Activated naive CD8-positive, alpha-beta T cell (primary cell): ENCODE results near the gene EDEM2.
"Not testable (repeated sequence)": the region's sequence is repeated elsewhere in the genome, so short reads cannot be mapped to it uniquely, and the experiment has no call there.

Experiments used
- H3K27ac Mint-ChIP-seq: one replicate; pipeline ENCODE4 v1.8.0; 2021; ENCODE audit warnings: mixed read lengths
- H3K27me3 Mint-ChIP-seq: one replicate; pipeline ENCODE4 v1.8.0; 2021; ENCODE audit warnings: mixed read lengths
- H3K36me3 Mint-ChIP-seq: one replicate; pipeline ENCODE4 v1.8.0; 2021; ENCODE audit warnings: mixed read lengths
- H3K4me1 Mint-ChIP-seq: one replicate; pipeline ENCODE4 v1.8.0; 2021; ENCODE audit warnings: low read depth, mixed read lengths
- H3K4me3 Mint-ChIP-seq: one replicate; pipeline ENCODE4 v1.8.0; 2021; ENCODE audit warnings: mild to moderate bottlenecking, mixed read lengths
- H3K9me3 Mint-ChIP-seq: one replicate; pipeline ENCODE4 v1.8.0; 2021; ENCODE audit warnings: low read depth, mixed read lengths

Gene EDEM2

DNA sequence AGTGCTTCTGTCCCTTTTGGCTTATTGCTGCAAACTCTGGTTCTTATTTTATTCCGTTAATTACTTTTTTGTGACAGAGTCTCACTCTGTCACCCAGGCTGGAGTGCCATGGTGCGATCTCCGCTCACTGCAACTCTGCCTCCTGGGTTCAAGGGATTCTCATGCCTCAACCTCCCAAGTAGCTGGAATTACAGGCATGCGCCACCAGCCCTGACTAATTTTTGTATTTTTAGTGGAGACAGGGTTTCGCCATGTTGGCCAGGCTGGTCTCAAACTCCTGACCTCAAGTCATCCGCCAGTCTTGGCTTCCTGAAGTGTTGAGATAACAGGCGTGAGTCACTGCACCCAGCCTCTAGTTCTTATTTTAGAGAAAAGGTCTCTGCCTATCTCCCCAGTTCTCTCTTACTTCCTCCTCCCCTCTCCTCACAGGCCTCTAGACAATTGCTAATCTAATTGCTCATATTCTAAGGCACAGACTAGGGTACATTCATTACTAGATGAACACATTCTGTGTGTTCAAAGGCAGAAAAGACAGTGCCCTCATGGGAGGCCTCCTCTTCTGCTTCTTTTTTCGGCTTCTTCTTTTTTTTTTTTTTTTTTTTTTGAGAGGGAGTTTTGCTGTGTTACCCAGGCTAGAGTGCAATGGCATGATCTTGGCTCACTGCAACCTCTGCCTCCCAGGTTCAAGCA lies 27.0 kb downstream of the EDEM2 start:
- Mint-ChIP-seq H3K4me1 (no peaks in the 10 kb centered on the region), H3K36me3 (no peaks in the 10 kb centered on the region), H3K27ac (no peak overlapping the region), H3K4me3 (no peak overlapping the region), H3K27me3 (no peaks in the 10 kb centered on the region), H3K9me3 (no peaks in the 10 kb centered on the region)

DNA sequence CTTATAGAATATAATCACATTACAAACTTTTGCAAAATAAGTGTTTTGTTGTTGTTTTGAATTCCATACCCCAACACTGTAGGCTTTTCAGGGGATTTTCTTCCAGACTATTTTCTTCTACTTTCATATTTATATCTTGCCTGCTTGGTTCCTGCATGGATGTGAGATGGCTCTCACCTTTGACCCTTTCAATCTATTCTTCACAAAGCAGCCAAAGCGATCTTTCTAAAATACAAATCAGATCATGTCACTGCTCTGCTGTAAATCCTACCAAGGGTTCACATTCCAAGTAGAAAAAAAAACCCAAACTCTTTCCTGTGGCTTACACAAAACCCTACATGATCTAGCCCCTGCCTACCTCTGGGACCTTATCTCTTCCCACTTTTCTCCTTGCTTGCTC lies 29.5 kb downstream of the EDEM2 start:
- Mint-ChIP-seq H3K4me1 (no peaks in the 10 kb centered on the region), H3K36me3 (no peaks in the 10 kb centered on the region), H3K27ac (peak overlapping the region; percentile 64), H3K4me3 (no peak overlapping the region), H3K27me3 (no peaks in the 10 kb centered on the region), H3K9me3 (no peaks in the 10 kb centered on the region)

DNA sequence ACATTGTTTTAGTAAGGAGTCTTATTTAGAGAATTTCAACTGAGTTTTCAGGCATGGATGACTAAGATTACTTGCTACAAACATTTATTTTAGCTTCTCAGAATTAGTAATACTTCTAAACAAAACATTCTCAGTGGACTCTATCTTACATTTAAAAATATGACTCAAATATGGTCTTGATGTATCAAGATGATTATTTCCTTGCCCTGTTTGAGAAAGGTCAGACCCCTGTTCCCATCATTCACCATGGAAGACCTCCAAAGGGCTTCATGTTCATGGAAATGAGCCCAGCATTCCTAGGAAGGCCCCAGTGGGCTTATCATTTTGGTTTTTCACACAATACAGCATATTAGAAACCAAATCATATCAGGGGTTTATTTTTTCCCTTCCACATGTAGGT lies 29.9 kb downstream of the EDEM2 start:
- no peaks in the 10 kb centered on the region for H3K36me3 Mint-ChIP-seq

DNA sequence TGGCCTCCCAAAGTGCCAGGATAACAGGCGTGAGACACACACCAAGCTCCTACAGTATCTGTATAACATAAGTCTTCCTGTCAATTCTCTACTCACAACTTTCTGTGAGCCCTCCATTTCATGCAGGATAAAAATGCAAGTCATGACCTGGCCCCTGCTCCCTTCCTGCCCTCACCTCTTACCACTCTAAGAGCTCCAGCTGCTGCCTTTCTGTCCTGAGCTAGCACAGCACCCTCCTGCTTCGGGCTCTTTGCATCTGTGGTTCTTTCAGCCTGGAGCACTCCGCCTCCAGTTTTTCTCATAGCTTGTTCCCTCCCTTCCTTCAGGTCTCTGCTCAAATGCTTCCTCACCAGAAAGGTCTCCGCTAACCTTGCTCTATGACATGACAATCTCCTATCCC lies 30.9 kb downstream of the EDEM2 start:
- no peaks in the 10 kb centered on the region for H3K9me3 Mint-ChIP-seq
- peaks cover 5% of the 10 kb centered on the region for H3K36me3 Mint-ChIP-seq

More for the DNA sequence above, 29.9 kb downstream of the EDEM2 start:
- peak overlapping the region; percentile 61 for H3K27ac Mint-ChIP-seq
- no peaks in the 10 kb centered on the region for H3K27me3 Mint-ChIP-seq
- no peaks in the 10 kb centered on the region for H3K4me1 Mint-ChIP-seq
- H3K4me3 Mint-ChIP-seq, result no peak overlapping the region
- H3K9me3 Mint-ChIP-seq, result no peaks in the 10 kb centered on the region

DNA sequence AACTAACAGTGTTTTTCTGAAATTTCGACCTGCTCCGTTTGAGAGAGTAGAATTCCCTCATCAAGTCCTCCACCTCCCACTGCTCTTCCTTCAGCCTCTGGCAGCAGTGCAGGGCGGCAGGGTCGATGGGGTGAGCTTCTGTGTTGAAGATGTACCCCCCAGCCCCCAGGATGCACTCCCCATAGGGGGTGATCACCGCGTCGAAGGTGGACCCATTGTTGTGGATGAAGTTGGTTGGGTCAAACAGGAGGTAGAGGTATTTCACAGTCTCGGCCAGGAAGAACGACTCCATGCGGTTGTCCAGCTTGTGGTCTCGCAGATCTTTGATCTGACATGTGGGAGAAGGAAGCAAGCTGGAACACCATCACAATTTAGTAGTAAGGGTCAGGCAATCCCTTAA lies 31.5 kb downstream of the EDEM2 start:
- H3K9me3 Mint-ChIP-seq, result no peaks in the 10 kb centered on the region
- H3K27ac Mint-ChIP-seq, result no peak overlapping the region
- H3K4me3 Mint-ChIP-seq, result no peak overlapping the region
- no peaks in the 10 kb centered on the region for H3K27me3 Mint-ChIP-seq
- peaks cover 7% of the 10 kb centered on the region for H3K36me3 Mint-ChIP-seq
- no peaks in the 10 kb centered on the region for H3K4me1 Mint-ChIP-seq

More for the DNA sequence above, 30.9 kb downstream of the EDEM2 start:
- Mint-ChIP-seq H3K4me3 (no peak overlapping the region), H3K4me1 (no peaks in the 10 kb centered on the region), H3K27me3 (no peaks in the 10 kb centered on the region), H3K27ac (peak overlapping the region; percentile 76)

DNA sequence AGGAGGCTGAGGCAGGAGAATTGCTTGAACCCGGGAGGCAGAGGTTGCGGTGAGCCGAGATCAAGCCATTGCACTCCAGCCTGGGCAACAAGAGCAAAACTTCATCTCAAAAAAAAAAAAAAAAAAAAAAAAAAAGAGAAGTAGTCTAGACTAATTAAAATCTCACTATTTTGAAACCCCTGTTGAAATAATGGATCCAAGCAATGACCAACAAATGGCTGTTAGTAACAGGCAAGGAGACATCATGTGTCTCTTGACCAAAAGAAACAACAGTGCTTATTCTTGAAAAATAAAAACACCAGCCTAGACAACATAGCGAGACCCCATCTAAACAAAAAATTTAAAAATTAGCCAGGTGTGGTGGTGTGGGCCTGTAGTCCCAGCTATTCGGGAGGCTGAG lies 34.9 kb downstream of the EDEM2 start:
- H3K36me3 Mint-ChIP-seq, H3K4me3 Mint-ChIP-seq, H3K9me3 Mint-ChIP-seq, H3K27ac Mint-ChIP-seq, H3K4me1 Mint-ChIP-seq, H3K27me3 Mint-ChIP-seq: not testable (repeated sequence)

DNA sequence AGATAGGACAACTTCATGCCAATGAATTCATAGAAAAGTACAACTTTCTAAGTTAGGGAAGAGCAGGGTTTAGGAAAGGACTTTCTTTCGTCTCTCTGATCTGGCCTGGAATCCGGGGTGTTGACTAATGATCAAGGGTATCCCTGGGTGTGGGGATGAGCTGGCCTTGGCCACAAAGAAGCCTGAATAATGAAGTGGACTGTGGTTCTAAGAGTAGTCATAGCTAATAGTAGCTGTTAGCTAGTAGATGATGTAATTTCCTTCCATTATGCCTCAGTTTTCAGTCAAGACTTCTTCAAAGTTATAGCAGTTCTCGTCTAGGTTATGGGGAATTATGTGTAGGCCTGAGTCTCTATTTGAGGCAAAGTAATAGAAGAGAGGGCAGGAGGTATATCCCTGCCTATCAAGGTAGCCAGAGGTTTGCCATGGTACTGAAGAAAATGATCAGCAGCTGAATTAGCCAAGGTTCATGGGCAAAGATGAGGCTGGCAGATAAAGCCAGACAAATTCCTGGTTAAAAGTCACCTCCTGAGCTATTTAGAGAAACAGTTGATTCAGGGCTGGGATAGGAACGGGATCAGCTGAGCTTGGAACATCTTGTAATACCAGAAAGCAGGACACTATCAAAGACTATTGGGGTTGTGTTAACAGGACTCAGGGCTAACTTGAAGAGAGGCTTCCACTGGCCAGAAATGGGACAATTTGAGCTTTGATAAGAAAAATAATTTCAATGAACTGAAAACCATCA lies 35.8 kb downstream of the EDEM2 start:
- no peaks in the 10 kb centered on the region for H3K9me3 Mint-ChIP-seq
- peaks cover 9% of the 10 kb centered on the region for H3K36me3 Mint-ChIP-seq
- no peaks in the 10 kb centered on the region for H3K27me3 Mint-ChIP-seq
- H3K27ac Mint-ChIP-seq, result peak overlapping the region; percentile 69
- no peaks in the 10 kb centered on the region for H3K4me1 Mint-ChIP-seq
- no peak overlapping the region for H3K4me3 Mint-ChIP-seq

DNA sequence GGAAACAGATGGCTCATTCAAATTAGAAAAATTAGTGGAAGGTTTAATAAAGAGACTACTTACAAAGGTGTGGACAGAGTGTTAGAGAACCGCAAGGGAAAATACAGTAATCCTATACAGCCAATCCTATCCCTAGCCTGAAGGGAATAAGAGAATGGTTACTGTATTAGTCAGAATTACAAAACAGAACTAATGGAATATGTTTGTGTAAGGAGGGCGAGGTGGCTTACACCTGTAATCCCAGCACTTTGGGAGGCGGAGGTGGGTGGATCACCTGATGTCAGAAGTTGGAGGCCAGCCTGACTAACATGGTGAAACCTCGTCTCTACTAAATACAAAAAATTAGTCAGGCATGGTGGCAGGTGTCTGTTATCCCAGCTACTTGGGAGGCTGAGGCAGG lies 38.2 kb downstream of the EDEM2 start:
- Mint-ChIP-seq H3K9me3 (no peaks in the 10 kb centered on the region), H3K4me1 (no peaks in the 10 kb centered on the region), H3K4me3 (no peak overlapping the region), H3K27ac (no peak overlapping the region), H3K27me3 (no peaks in the 10 kb centered on the region), H3K36me3 (peaks cover 9% of the 10 kb centered on the region)

DNA sequence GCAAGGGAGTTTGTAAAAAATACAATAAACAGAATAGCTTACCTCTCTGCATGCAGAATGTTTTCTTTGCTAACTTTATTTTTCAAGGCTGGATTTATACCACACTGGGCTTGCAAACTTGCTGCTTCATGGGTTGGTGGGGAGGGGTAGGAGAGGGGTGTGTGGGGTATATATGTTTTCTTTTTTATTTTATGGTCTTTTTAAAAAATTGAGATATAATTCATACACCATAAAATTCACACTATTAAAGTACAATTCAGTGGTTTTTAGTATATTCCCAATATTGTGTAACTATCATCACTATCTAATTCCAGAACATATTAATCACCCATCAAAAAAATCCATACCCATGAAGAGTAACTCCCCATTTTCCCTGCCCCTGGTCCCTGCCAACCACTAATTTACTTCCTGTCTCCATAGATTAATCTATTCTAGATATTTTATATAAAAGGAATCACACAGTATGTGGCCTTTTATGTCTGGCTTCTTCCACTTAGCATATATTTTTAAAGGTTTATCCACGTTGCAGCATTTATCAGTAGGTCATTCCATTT lies 40.2 kb downstream of the EDEM2 start:
- H3K4me3 Mint-ChIP-seq, result no peak overlapping the region
- no peaks in the 10 kb centered on the region for H3K4me1 Mint-ChIP-seq
- peaks cover 9% of the 10 kb centered on the region for H3K36me3 Mint-ChIP-seq
- H3K27ac Mint-ChIP-seq, result no peak overlapping the region
- no peaks in the 10 kb centered on the region for H3K9me3 Mint-ChIP-seq
- no peaks in the 10 kb centered on the region for H3K27me3 Mint-ChIP-seq

DNA sequence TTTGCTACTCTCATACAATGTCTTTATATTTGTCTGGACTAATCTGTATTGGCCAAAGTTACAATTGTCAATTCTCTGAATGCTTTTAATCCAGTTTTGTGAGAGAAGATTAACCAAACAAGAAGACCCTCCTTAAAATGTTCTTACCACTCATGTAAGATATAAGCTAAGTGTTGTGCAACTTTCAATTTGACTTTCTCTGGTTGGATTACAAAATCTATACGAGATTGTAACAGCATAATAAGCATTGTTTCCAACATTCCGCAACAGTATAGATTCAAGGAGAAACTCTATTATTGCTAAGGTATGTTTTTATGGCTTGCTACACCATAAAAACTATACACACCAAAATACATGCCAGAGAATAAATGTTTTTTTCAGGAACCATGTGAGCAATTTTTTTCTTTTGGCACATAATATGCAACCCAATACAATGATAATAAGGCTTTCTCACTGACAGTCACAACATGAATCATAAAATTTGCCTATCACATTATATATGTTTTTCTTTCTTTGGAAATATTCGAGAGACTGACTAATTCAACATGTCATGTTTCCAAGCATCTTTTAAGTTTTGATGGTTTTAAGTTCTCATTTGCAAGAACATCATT lies 42.3 kb downstream of the EDEM2 start:
- no peak overlapping the region for H3K4me3 Mint-ChIP-seq
- H3K27ac Mint-ChIP-seq, result no peak overlapping the region
- peaks cover 2% of the 10 kb centered on the region for H3K36me3 Mint-ChIP-seq
- H3K27me3 Mint-ChIP-seq, result no peaks in the 10 kb centered on the region
- H3K4me1 Mint-ChIP-seq, result no peaks in the 10 kb centered on the region
- no peaks in the 10 kb centered on the region for H3K9me3 Mint-ChIP-seq

DNA sequence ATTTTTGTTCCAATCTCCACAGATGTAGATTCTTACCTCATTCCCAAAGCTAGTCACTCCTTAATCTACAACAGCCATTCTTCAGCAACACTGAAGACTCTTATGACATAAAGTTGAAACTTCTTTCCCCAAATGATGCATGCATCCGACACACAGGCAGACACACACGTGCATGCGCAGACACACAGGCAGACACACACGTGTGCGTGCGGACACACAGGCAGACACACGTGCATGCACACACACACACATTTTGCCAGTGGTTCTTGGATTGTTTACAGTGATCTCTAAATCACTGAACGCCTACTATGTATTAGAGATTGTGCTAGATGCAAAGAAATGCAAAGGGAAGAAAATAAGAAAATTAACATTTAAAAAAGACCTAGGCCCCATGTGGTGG lies 45.5 kb downstream of the EDEM2 start:
- Mint-ChIP-seq H3K9me3 (no peaks in the 10 kb centered on the region), H3K27ac (no peak overlapping the region), H3K4me3 (no peak overlapping the region), H3K4me1 (no peaks in the 10 kb centered on the region), H3K27me3 (no peaks in the 10 kb centered on the region), H3K36me3 (peaks cover 2% of the 10 kb centered on the region)

DNA sequence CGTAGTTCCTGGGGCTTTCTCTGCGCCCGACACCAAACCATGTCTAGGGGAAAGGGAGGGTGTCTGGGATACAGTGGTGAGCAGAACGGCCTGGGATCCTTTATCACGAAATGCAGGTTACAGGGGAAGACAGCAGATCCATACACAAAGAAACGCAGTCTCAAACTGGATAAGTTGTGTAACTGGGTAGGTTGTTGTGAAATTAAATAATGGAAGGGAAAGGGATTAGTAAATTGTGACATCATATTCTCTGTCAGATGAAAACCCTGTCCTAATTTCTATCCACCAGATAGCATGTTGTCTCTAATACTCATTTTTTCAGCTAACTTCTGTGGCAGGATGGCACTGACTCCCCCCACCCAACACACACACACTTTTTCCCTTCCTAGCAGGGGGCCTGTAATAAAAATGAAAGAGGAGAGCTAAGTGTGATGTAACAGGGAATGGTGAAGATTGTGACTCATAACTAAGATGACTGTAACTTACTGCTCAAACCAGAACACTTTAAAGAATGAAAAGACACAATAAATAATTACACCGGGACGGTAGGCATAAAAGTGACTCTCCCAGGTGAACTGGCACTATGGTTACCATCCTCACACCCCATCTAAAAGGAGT lies 53.8 kb downstream of the EDEM2 start:
- Mint-ChIP-seq H3K36me3 (peaks cover 2% of the 10 kb centered on the region), H3K4me3 (peak overlapping the region; percentile 93), H3K27me3 (no peaks in the 10 kb centered on the region), H3K9me3 (no peaks in the 10 kb centered on the region), H3K4me1 (peaks cover 43% of the 10 kb centered on the region), H3K27ac (peak overlapping the region; percentile 99)

DNA sequence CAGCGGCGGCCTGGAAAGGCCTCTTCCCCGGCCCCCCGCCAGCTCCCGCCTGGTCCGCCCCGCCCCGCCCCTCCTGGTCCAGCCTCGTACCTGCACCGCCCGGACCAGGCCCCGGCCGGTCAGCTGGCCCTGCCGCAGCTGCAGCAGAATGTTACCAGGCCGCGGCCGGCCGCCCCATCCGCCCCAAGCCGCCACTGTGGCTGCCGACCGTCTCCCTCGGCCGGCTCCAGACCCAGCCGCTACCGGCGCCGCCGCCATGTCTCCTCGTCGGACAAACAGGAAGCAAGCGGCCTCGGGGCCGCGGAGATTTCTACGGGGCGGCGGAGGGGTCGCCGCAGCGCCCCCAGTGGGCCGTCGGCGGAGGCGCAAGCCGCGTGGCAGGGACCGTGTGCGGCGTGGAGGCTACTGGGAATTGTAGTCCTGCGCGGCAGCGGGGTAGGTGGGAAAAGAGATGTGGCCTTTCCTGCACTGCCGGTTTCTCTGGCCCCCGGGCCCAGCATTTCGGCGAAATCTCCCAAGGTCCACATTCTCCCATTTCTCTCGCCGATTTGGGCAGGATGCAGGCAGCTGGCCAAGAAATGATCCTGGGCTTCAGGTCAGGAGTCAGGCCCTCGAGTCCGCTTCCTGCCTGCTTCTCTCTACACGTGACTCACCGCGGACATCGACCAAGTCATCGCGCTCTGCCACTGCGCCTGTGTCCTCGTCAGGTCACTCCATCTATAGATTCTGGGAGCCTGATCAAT lies 54.4 kb downstream of the EDEM2 start, which contains the start of gene TRPC4AP:
TSS of gene TRPC4AP (minus strand) at position 284 of the 743 bp plus-strand sequence. CDS start at position 258, 26 bp downstream.
- H3K9me3 Mint-ChIP-seq, result no peaks in the 10 kb centered on the region
- peak within 1 kb of the TSS; percentile 93 for H3K4me3 Mint-ChIP-seq
- H3K4me1 Mint-ChIP-seq, result peaks cover 50% of the 10 kb centered on the region
- H3K27ac Mint-ChIP-seq, result peak within 1 kb of the TSS; percentile 99
- H3K36me3 Mint-ChIP-seq, result peaks cover 2% of the 10 kb centered on the region
- no peaks in the 10 kb centered on the region for H3K27me3 Mint-ChIP-seq

DNA sequence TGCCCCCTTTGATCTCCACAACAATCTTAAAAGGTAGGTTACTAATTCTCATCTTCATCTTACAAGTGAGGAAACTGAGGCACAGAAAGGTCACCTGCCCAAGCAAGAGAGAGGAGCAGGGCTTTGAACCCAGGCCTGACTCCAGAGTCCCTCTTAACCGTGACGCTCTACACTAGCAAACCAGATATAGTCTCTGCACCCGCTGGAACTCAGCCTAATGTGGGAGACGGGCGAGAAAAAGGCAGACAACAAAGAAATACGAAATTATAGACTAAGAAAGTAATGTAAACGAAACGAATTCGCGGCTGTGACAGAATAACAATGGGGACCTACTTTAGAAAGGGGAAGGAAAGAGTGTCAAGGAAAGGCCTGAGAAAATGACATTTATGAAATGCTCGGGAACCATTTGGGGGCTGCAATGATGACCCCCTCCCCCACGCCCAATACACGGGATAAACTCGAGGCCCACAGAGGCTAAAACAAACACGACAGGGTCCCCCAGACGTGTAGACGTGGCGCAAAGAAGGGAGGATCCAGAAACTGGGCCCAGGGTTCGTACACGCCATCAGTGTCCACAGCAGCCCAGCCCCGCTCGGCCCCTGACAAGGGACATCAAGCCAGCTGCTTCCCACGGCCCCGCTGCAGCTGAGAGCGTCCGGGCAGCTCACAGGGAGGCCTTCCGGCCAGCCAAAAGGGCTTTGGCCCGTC lies 55.2 kb downstream of the EDEM2 start:
- H3K36me3 Mint-ChIP-seq, result peaks cover 2% of the 10 kb centered on the region
- peak overlapping the region; percentile 93 for H3K4me3 Mint-ChIP-seq
- H3K27ac Mint-ChIP-seq, result peak overlapping the region; percentile 91
- no peaks in the 10 kb centered on the region for H3K27me3 Mint-ChIP-seq
- H3K9me3 Mint-ChIP-seq, result no peaks in the 10 kb centered on the region
- H3K4me1 Mint-ChIP-seq, result peaks cover 55% of the 10 kb centered on the region
